ELF-1 (cell line): ENCODE measurements around the gene CDK5R1.

Source experiments
- DNase-seq: peaks from one replicate; pipeline ENCODE4 v3.0.0-alpha.2; 2016; ENCODE audit warnings: low read depth, low spot score

The CDK5R1 gene

DNA sequence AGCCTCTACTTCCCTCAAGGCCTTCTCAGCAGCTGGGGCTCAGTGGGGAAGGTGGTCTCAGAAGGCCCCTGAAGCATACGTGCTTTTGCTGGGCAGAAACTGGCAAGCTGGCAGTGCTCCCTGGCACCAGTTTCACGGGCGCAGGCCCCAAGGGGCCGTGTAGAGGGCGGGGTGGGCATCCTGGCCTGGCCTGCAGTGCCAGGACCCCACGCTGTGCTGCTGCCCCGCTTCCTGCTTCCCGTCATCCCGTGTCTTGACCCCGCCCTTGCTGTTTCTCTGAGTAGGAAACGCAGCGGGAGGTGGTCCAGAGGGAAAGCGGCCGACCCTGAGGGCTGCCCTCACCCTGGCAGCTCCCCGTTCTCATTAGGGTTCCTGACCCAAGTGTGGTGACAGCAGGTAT is 6.8 kb downstream of the CDK5R1 start:
- no peak for DNase-seq

DNA sequence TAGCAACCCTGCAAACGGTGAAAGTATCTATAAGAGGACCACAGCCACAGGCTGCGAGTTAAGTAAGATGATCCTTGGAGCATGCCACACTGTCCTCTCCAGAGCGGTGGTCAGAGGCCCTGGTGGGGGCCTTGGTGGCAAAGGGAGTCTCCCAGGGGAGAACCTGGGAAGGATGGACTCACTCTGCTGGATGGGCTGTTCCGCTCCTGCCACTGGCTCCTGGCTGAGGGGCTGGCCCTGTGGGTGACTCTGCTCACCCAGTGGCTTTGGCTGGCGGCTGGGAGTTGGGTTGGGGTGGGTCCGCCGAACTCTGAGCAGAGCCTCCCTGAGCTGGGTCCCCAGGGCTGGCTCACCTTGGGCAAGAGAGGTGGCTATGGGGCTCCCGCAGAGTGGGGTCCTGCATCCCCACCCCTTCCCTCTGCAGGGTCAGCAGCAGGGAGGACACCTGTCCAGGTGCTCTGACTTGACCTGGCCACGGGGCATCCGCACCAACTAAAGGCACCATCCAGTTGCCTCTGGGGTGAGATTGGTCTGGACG is 7.3 kb downstream of the CDK5R1 start:
- no peak for DNase-seq

DNA sequence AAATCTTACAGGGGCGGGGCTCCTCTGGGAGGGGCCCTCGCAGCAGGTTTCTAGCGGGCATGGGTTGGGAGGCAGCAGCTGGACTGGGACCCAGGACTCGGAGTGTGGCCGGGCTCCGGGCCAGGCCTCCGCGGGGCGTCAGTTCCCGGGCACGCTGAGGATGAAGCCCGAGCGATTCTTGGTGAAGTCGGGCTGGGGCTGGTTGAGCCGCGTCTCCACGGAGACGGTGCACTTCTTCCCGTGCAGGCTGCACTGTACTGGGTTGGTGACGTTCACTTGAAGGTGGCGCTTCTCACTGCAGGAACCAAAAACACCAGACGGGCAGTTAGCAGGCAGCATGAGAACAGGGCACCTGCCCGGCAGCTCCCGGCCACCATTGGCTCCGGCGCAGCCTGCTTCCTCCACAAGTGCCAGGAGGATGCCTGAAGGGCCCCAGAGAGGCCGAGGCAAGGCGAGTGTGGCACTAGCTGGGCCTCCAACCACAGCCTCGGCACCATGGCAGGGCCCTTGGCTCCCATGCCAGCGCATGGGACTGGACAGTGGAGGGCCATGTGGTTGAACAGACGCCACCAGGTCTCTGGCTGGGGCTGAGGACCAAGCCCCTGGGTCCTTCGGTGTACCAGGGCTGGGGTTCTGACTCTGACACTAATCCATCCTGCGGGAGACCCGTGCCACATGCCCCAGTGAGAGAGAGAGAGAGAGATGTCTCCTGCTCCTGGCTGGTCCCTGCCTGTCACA is 8.0 kb downstream of the CDK5R1 start:
- no peak for DNase-seq

DNA sequence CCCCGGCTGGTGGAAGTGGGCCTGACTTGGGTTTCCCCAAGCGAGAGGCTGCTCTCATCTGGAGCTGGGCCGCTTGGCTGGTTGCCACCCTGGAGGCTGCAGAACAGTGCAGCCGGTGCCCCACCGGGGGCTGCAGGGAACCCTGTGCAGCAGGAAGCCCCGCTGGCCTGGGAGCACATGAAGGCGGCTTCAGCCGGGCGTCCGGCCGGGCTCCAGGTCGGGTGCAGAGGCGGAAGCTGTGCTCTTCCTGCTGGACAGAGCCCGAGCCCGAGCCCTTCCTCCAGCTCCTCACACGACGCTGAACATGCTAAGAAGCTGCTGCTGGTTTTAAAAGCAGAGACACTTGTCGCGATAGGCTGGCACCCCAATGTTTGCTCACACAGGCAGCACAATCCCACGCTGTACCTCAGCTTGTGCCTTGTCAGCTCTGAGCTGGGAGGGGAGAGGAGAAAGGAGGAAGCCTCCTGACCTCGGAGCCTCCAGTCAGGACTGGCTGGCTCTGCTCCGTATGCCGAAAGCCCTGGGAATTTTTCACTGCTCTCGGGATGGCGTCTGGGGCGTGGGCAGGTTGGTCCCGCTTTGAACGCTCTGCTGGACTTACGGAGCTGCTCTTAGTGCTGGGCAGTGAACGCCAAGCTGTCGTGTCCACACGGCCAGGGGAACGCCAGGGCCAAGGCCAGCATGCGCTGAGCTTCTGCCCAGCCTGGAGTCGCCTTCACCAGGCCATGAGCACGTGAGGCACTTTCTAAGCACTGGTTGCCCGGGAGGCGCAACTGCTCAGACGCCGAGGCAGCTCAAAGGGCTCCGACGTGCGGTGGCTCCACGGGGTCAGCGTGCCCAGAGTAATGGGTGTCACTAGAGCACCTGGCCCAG is 8.8 kb downstream of the CDK5R1 start:
- DNase-seq = peak; percentile 66

DNA sequence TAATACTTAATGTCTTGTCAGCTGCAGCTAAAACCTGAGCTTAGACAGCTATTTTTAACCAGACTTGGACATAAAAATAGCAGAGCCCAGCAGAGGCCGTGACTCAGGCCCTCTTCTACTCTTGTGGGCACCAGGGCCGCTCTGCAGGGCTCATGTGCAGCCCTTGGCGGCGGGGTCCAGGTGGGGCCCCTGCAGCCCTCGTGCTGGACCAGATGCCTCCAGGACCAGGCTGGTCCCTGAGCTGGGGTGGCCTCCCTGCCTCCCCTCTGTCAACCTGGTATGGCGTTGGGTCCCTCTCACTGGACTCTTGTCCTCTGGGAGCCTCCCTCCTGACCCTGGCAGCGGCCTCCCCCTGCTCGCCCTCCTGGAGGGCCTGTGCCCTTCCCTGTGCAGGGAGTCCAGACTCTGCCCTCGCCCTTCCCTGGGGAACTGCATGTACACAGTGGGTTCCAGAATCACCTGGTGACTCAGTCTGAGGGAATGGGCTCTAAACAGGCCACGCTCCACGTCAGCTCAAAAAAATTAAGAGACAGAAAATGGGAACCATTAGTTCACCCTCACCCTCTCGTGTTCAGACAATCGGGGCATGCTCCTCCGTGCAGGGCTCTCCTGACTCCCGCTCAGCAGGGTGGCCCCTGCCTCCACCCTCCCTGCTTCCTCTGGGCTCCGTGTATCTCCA is 9.7 kb downstream of the CDK5R1 start:
- no peak for DNase-seq

DNA sequence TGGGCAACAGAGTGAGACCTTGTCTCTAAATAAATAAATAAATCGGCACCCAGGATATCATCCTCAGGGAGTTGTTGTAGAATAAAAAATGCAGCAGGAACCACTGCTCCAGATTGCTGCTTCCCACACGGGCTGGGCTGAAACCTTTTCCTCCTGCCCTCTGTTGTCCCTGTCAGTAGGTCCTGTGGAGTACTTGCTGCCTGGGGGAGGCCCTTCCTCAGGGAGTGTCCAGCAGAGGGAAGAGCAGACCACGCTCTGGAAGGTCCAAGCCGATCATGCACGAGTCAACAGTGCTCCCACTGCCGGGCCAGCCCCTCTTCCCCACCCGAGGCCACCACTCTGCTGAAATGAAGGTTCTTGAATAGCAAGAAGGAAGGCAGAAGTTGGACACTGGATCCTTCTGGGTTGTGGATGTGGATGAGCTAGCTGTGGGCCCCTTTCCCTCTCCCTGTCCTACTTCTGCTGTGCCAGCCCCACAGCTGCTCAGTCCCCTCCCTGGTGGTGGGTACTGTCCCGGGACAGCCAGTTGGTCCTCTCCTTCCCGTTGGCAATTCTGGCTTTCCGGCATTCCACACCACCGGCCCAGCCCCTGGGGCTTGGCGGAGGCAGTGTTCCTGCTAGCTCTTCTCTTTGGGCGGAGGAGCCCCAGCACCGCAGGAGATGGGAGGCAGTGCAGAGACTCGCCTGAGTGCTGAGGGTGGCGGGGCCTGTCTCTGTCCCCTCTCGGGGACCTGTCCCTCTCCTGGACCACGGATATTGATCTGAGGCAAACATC is 10.8 kb downstream of the CDK5R1 start:
- peak; percentile 61 for DNase-seq

DNA sequence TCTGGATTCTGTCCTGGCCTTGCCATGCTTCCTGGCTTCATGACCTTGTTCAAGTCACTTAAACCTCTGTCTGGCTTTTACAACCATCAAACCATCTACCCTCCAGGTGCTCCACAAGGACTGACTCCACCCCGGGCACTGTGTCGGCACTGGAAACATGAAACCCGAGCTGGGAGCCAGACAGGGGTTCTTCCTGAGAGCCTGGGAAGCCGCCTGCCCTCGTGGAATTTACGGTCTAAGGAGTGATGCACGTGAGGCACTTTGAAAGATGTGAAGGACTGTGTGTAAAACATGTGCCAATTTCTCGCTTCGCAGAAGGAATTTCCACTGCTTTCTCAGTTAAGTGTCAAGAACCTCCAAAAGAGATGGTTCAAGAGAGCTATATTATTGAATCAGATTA is 11.6 kb downstream of the CDK5R1 start:
- peak; percentile 72 for DNase-seq

DNA sequence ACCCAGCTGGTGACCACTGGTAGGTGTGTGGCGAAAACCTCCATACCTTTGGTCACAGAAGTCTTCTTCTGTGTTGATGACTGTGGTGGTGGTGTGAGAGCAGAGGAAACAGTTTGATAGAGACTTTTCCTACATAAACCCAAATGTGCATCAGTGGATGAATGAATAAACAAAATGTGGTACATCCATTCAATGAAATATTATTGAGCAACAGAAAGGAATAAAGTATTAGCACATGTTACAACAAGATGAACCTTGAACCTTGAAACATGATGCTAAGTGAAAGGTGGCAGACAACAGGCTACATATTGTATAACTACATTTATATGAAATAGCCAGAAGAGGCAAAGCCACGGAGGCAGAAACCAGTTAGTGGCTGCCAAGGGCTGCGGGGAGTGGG is 15.2 kb downstream of the CDK5R1 start:
- DNase-seq = no peak

DNA sequence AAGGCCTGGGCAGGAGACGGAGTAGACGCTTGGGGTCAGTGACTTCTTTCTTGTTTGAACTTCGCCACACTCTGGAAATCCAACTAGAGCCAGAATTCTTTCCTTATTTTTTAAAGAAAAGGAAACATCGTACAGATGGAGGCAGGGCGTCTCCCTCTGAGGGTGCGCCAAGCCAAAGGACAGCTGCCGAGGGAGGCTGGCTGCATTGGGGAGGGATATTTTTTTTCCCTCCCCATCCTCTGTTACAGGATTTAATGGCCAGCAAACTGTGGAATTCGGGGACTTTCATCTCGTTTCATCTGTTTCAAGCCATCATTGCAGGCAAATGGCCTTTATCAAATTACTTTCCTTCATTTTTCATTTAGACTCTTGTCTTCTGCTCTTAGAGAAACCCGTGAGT is 15.9 kb downstream of the CDK5R1 start:
- DNase-seq = no peak

DNA sequence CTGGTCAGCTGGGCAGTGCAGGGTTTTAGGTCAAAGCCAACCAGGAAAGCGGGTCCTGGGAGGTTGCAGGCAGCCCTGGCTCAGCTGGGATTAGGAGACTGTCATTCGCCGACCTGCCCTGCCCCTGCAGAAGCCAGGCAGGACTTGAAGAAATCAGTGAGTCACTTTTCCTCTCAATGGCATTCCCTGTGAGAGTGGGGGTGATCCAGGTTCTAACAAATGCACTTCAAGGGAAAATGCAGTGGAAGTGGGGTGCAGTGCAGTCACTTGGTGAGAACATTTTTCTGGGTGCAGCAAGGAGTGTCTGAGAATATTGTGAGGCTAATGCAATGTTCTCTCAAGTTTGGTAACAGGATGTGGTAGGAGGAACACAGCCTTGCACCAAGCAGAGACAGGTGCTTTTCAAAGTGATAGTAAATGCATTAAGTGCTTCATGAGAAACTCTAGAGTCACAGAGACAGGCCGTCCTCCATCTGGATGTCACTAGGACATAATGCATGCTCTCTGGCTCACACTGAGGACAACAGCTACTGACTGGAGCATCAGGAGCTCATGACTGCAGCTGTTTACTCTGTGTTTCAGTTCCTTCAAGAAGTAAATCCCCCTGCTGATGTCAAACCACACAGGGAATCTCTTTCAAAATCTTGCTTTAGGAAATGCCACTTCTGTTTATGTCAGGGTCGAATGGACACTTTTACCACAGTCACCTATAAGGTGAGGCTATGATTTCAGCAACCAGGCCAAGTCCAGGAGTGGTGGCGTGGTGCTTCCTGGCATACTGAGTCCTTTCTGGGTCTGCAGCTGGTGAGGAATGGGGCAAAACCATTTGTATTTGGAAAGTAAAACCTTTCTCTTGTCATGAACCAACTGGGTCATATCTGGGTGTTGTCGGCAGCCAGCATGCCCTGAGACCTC is 16.7 kb downstream of the CDK5R1 start:
- peak; percentile 29 for DNase-seq

DNA sequence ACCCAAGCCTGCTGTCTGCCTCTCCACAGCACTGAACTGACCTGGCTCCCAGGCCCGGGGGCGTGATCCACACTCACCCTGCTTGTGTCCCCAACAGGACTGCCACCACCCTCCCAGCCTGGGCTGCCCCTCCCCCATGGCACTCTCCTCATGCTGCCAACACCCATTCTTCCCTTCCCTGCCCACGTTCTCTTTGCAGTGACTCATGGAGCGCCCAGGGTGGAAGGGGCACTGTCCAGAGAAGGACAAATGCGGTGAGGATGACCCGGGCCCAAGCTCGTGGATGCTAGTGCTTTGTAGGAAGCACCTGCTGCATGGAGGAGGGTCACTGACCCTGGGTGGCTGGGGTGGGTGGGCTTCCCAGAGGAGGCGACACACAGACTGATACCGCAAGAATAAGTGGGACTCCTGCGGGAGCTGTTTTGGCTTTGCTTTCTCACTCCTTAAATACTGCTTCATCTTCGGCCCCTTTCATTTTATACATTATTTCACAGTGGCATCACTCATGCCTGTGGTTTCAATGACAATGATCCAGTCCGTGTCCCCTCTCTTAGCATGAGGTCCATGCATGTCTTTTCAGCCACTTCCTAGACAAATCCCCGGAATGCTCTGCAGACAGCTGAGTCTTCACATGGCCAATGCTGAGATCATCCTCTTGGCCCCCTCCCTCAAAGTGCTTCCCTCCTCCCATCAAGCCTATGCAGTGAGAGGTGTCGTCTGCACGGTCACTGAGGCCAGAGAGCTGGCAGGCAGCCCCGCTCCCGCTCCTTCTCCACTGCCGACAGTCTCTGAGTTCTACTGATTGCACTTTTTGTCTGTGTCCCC is 17.6 kb downstream of the CDK5R1 start:
- no peak for DNase-seq

DNA sequence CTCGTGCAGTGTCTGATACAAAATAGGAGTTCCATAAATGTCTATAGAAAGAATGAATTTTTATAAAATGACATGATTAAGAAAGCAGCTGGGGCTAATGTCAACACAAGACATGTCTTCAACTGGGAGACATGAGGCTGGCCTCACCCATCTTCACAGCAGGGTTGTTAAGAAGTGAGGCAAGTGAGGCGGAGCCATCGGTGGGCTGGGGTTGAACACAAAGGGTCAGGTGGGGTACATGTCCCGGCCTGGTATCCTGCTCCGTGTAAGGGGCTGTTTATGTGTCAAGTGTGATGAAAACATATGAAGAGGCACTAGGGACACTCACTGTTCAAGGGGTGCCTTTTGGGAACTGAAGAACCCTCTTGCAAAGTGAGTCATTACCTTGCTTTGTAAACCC is 22.1 kb downstream of the CDK5R1 start:
- no peak for DNase-seq

DNA sequence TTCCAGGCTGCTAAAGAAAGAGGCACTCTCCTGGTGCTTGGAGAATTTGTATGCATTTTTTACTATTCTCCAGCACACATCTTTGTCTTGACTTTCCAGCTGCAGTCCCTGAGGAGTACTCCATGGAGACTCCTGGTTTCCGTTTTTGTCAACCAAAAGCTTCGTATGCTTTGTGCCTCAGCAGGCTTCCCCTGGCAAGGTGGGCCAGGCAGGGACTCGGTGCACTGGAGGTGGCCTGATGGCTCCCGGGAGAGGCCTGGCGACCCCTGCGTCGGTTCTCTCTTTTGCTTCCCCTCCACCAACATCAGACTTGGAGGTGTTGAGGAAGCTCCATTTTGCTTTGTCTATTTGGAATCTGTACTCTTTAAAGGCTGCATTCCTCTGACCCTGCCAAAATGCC is 23.7 kb downstream of the CDK5R1 start:
- no peak for DNase-seq

DNA sequence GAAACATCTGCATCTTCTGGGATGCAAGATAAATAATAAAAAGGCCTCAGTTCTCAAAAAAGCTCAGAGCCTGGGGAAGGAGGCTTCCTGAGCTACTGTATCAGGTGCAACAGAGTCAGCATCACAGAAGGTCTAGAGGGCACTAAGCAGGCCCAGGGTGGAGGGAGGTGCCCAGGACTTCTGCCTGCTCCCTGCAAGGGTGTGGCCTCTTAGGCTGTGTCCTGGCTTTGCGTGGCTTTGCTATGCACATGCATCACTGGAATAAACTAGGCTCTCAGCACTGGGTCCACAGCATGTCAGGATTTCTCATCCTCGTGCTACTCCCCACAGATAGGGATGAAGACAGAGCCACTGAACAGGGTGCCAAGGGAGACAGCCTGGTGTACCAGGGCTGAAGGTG is 25.5 kb downstream of the CDK5R1 start:
- no peak for DNase-seq

DNA sequence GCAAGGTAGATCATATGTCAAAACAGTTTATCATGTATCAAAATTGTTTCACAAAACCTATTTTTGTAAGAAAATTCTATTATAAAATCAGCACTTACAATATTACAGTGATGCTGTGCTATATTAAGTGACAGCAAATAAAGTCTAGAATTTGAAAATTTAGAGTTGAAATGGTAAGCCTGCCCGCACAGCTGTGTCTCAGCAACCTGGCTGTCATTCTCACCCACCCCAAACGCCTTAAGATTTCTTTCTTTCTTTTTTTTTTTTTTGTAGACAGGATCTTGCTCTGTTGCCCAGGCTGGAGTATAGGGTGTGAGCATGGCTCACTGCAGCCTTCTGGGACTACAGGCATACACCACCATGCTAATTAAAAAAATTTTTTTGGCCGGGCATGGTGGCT is 26.8 kb downstream of the CDK5R1 start:
- DNase-seq = no peak

DNA sequence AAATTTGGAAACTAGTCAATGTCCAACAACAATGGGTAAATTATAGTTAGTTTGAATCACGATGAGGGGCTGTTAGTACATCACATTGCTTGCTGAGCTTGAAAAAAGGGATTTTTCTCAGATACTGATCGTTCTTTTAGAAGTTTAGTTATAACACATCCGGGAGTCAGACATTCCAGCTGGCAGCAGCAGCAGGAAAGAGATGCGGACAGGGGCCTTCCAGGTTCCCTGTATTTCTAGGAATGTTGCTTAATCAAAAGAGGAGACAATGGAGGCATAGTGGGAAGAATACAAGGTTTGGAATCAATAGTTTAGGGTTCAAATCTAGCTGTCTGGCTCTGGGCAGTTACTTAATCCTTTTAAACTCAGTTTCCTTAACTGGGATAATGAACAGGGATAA is 27.8 kb downstream of the CDK5R1 start:
- no peak for DNase-seq

DNA sequence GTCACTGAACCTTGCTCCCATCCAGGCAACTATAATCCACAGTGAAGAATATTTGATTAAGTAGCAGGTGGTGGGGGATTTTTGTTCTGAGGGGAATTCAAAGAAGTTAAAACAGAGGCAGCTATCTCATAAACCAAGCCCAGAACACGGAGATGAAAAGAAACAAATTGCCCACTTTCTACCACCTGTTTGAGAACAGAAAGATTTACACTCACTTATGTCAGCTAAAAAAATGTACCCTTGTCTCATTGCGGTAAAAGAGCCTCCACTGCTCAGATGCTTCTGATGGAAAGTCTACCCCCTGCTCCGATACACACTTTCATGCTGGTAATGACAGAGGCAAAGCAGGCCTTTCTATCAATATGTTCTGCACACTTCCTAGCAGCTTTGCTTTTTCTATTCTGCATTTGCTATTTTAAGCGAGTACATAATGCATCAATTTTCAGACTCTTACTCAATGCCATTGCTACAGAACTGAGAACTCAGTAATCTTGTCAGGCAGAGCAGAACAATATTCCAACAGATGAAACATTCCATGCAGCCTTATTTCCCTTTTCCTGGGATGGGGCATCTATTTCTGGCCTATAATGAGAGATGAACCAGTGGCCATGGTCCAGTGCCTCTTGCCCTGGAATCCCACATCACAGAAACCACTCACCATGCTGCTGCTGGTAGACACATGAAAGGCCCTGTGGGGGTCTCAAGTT is 29.0 kb downstream of the CDK5R1 start:
- DNase-seq = no peak

DNA sequence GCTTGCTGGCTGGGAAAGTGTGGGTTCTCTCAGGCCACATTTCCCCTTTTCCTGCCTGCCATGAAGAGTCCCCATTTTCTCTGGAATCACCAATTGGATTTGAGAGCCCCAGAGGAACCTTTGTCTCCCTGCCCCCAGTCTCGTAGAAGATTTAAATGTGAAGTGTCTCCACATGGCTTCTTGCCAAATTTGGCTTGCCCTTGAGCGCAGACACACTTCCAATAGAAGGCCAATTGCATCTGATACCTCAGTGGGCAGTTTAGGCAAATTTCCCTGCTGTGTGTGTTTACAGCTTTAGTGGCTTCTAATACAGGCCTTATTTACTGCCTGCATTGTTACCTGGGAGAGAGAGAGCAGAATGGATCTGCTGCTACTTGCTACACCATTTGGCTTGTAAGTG is 29.7 kb downstream of the CDK5R1 start:
- DNase-seq = no peak
